Esophagus squamous epithelium (tissue), 4 donors: ENCODE results near the gene MOGAT1.

Source experiments
- CTCF ChIP-seq, 6 experiments: fragments of 450-650 bp in 4 of 6; fragments of 200-600 bp in 2 of 6; sonication (generic) in 2 of 6; IDR thresholded peaks; one replicate each; pipeline ENCODE4 v1.5.1; 2016 to 2019; ENCODE audit warnings: antibody characterized with exemption in 6 of 6, mild to moderate bottlenecking in 4 of 6, moderate library complexity in 4 of 6
- POLR2A ChIP-seq, 4 donors: fragments of 450-650 bp; IDR thresholded peaks; one replicate each; pipeline ENCODE4 v1.6.1; 2017; ENCODE audit warnings: antibody characterized with exemption in 4 of 4, mild to moderate bottlenecking in 4 of 4, moderate library complexity in 3 of 4

DNA sequence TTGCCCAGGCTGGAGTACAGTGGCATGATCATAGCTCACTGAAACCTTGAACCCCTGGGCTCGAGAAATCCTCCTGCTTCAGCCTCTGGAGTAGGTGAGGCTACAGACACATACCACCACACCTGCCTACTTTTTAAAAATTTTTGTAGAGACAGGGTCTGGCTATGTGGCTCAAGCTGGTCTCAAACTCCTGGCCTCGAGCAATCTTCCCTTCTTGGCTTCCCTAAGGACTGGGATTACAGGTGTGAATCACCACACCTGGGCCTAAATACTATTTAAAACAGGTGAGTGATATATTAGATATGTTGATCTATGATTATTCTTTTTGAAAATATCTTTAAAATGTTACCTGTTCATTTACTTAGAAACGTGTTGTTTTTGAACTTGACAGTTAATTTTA is 57.2 kb downstream of the MOGAT1 start:
- TF ChIP-seq CTCF (IDR thresholded peaks at IDR 0.05): no peak
- no peak for TF ChIP-seq POLR2A (IDR thresholded peaks at IDR 0.05)
